Kidney (tissue), 14 donors: Measurements from ENCODE around the gene TMEM86B. TPM values are rescaled to one million over a fixed set of nuclear protein-coding genes. Genes with fewer than 3 reads are reported as not detected.

Experiments used
- DNase-seq, 5 donors: peaks; one replicate each; pipeline ENCODE4 v3.0.0-alpha.2; 2013 to 2020
- FAIRE-seq: peaks from 2 replicates; lab custom pipeline; 2012; peaks lifted over from hg19 to GRCh38; lab: Jason Lieb, UNC
- H3K27ac ChIP-seq, 2 donors: one replicate each; pipeline ENCODE4 v1.7.0; 2013; ENCODE audit warnings: low read depth in 2 of 2, low read length in 2 of 2, inconsistent platforms in 1 of 2
- H3K27me3 ChIP-seq: one replicate; pipeline ENCODE4 v1.7.1; 2013; ENCODE audit warnings: low read length, inconsistent platforms; ENCODE audit not compliant: control insufficient read depth, insufficient read depth
- H3K36me3 ChIP-seq, 3 donors: one replicate each; pipeline versions ENCODE4 v1.7.0 to v1.7.1; 2013; ENCODE audit warnings: low read length in 3 of 3, control low read depth in 1 of 3, inconsistent platforms in 1 of 3; ENCODE audit not compliant: insufficient read depth in 3 of 3, control insufficient read depth in 2 of 3
- H3K4me1 ChIP-seq, 3 donors: one replicate each; pipeline versions ENCODE4 v1.7.0 to v1.7.1; 2013; ENCODE audit warnings: low read length in 3 of 3, inconsistent platforms in 1 of 3, low read depth in 1 of 3; ENCODE audit not compliant: control insufficient read depth in 2 of 3, insufficient read depth in 2 of 3
- H3K4me3 ChIP-seq, 3 donors: one replicate each; pipeline versions ENCODE4 v1.7.0 to v1.8.1; 2013; ENCODE audit warnings: low read length in 3 of 3, control low read depth in 1 of 3, inconsistent platforms in 1 of 3
- H3K9ac ChIP-seq, 3 donors: one replicate each; pipeline versions ENCODE4 v1.7.0 to v1.7.1; 2013; ENCODE audit warnings: low read length in 3 of 3, control low read depth in 1 of 3, inconsistent platforms in 1 of 3
- H3K9me3 ChIP-seq, 3 donors: one replicate each; pipeline versions ENCODE4 v1.7.0 to v1.7.1; 2013; ENCODE audit warnings: low read length in 3 of 3, control low read depth in 1 of 3, inconsistent platforms in 1 of 3; ENCODE audit not compliant: control insufficient read depth in 2 of 3, insufficient read depth in 1 of 3
- intact Hi-C: fragments of 100-400 bp; cut with DNase I; formaldehyde crosslinking; loops from one replicate; pipeline ENCODE4 v1.11.1; 2022
- polyA plus RNA-seq: library from polyadenylated mRNA; stranded (reverse); fragments of 350-450 nt; fragmentation: Illumina TruSeq; extraction: RNeasy Lipid Tissue Mini Kit (QIAGEN cat#74804); gene quantifications from one replicate; pipeline ENCODE4 v1.2.3, GENCODE V29; 2014; ENCODE audit warnings: low read depth, low replicate concordance; ENCODE audit not compliant: insufficient read depth
- total RNA-seq: library from RNA; stranded (reverse); fragmentation: NEBNext Ultra II Directional; extraction: Animal tissue kit (Norgen Biotek cat#: 25700); gene quantifications from one replicate; pipeline ENCODE4 v1.2.1, GENCODE V29; 2021
- TF ChIP-seq, protein P1 (sequence below): IDR thresholded peaks from 3 replicates; pipeline ENCODE4 v1.5.1; 2012; ENCODE audit warnings: mild to moderate bottlenecking, moderate library complexity, borderline replicate concordance; ENCODE audit not compliant: insufficient read depth; ENCODE audit errors: extremely low read depth
- donor health status: control.
- donor health status: control.
- donor health status: control.
- donor health status: control.
- donor health status: control.
- donor health status: DM: yes; HTN: yes; CAD: no.
- donor health status: Normal renal cell carcinoma (clear cell type).

The TMEM86B gene
- total and polyA plus RNA-seq, 2 donors from 2014 or later = 3.3 to 4.6 TPM

DNA sequence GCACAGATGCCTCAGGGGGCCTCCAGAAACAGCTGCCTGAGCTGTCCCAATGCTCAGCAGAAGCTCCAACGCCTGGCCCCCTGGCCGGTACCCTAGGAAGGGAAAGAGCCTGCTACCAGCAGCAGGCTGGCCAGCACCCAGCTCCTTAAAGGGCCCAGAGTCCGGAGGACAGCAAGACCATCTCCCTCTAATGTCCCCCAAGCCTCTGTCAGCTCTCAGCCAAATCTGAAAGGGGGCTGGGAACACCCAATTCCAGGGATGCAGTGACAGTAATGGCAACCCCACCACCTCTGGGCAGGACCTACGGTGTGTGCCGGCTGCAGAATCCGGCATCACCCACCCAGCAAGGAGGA is 26.0 kb upstream of the TMEM86B start:
- H3K27me3 ChIP-seq = no peaks in the 10 kb centered on the region
- H3K9ac ChIP-seq = no peak overlapping the region
- no peak for FAIRE-seq
- TF ChIP-seq, protein P1, sequence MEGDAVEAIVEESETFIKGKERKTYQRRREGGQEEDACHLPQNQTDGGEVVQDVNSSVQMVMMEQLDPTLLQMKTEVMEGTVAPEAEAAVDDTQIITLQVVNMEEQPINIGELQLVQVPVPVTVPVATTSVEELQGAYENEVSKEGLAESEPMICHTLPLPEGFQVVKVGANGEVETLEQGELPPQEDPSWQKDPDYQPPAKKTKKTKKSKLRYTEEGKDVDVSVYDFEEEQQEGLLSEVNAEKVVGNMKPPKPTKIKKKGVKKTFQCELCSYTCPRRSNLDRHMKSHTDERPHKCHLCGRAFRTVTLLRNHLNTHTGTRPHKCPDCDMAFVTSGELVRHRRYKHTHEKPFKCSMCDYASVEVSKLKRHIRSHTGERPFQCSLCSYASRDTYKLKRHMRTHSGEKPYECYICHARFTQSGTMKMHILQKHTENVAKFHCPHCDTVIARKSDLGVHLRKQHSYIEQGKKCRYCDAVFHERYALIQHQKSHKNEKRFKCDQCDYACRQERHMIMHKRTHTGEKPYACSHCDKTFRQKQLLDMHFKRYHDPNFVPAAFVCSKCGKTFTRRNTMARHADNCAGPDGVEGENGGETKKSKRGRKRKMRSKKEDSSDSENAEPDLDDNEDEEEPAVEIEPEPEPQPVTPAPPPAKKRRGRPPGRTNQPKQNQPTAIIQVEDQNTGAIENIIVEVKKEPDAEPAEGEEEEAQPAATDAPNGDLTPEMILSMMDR = no peak
- intact Hi-C loops = no loop called here
- H3K4me1 ChIP-seq = peaks cover 2 to 37% (median 18%) of the 10 kb centered on the region in 3 donors
- H3K36me3 ChIP-seq = no peaks in the 10 kb centered on the region
- no peaks in the 10 kb centered on the region for H3K9me3 ChIP-seq
- no peak for DNase-seq
- no peak overlapping the region for H3K4me3 ChIP-seq
- peak overlapping the region in 1 of 2 donors; percentile 34 for H3K27ac ChIP-seq

DNA sequence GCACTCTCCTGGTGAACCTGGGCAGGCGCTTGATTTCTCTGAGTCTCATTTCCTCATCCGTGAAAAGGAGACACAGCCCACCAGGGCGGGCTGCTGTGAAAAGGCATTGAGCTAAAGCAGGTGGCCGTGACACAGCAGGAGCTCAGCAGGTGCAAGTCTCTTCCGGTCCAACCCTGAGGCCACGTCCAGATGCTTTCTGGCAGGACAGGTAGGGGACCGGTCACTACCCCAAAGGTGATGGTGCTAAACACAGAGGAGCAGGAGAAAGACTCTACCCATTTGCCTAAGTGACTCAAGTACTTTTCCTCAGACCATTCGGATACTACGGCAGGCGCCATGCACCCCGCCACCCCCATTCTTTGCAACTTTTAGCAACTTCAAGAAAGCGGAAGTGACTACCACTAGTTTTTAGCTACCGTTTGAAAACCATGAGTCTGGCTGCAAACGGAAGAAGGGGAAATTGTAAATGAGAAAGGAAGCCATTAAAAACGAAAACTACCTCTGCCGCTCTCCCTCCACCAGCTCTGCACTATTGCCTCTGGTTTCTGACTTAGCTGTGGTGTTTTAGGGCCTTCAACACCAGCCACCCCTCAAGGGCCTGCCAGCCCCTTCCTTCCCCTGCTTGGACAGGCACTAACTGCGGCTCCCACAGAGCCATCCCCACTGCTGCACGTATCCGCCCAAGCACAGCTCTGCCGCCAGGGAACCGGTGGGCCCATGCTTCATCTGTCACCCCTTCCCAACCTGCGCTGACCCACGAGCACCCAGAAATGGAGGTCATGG is 25.5 kb upstream of the TMEM86B start:
- peak overlapping the region in 1 of 2 donors; percentile 34 for H3K27ac ChIP-seq
- no peaks in the 10 kb centered on the region for H3K36me3 ChIP-seq
- no peaks in the 10 kb centered on the region for H3K27me3 ChIP-seq
- H3K9ac ChIP-seq = no peak overlapping the region
- H3K9me3 ChIP-seq = no peaks in the 10 kb centered on the region
- H3K4me1 ChIP-seq = peaks cover 2 to 35% (median 18%) of the 10 kb centered on the region in 3 donors
- no peak for FAIRE-seq
- no peak overlapping the region for H3K4me3 ChIP-seq
- TF ChIP-seq, protein P1 = no peak
- peak in 3 of 5 donors; percentile 17 to 76 (median 21) for DNase-seq
- intact Hi-C loops = no loop called here

DNA sequence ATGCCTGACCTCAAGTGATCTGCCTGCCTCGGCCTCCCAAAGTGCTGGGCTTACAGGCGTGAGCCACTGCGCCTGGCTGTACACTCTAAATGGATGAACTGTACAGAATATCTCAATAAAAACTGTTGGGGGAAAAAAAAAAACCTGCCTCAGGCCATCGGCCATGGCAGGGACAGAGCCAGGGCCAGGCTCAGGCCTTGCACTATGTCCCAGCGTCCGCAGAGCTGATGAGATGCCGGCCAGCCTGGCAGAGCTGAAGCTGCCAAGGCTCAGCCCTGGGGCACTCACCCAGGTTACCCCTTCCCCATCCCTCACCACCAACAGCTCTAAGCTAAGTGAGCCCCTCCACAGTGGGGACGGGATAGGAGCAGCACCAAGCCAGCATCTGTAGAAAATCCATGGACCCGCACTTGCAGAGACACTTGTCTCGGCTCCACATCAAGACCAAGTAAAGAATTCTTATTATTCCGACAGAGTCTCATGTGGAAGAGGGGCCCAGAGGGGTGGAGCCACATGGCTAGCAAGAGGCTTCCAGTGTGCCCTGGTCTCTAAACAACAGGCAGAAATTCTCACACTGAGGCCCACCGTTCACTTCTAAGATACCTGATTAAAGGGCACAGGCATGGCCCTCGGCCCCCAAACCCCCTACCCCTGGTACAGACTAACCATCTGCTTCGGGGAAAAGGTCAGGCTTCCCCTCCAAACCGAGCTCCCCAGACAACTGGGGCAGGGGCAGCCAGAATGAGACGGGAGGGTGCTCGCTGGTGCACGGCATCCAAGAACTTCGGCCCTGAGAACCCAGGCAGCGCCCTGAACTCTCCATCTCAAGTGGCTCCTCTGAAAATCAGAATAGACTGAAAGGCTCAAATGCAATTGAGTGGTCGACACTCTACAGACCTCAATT is 24.4 kb upstream of the TMEM86B start:
- H3K9me3 ChIP-seq = no peaks in the 10 kb centered on the region
- peaks cover 2 to 35% (median 18%) of the 10 kb centered on the region in 3 donors for H3K4me1 ChIP-seq
- no peak overlapping the region for H3K4me3 ChIP-seq
- intact Hi-C loops = no loop called here
- H3K27me3 ChIP-seq = no peaks in the 10 kb centered on the region
- TF ChIP-seq, protein P1 = no peak
- no peak for FAIRE-seq
- no peak overlapping the region for H3K9ac ChIP-seq
- no peaks in the 10 kb centered on the region for H3K36me3 ChIP-seq
- DNase-seq = no peak
- H3K27ac ChIP-seq = no peak overlapping the region
